MM.1S (cell line): ENCODE data around the gene PCCA.

Experiments used
- DNase-seq: peaks from one replicate; pipeline ENCODE4 v3.0.0-alpha.2; 2015
- H2AFZ ChIP-seq: fragments of 300-600 bp; sonication (generic); 2 replicates; pipeline ENCODE4 v1.6.0; 2016; ENCODE audit warnings: antibody characterized with exemption, low read length
- H3F3A ChIP-seq: fragments of 300-600 bp; sonication (generic); 2 replicates; pipeline ENCODE4 v1.6.1; 2016; ENCODE audit warnings: mild to moderate bottlenecking, antibody characterized with exemption, low read length, moderate library complexity, mixed read lengths; ENCODE audit not compliant: insufficient read depth
- H3K27ac ChIP-seq: fragments of 300-600 bp; sonication (generic); 2 replicates; pipeline ENCODE4 v1.5.1; 2016; ENCODE audit warnings: mild to moderate bottlenecking, low read length
- H3K27me3 ChIP-seq: fragments of 300-600 bp; sonication (generic); replicated peaks from 2 replicates; pipeline ENCODE4 v1.6.0; 2016; ENCODE audit warnings: low read length; ENCODE audit not compliant: insufficient read depth
- H3K36me3 ChIP-seq: fragments of 300-600 bp; sonication (generic); replicated peaks from 2 replicates; pipeline ENCODE4 v1.6.1; 2016; ENCODE audit warnings: mild to moderate bottlenecking, low read length, mixed read lengths; ENCODE audit not compliant: insufficient read depth
- H3K4me1 ChIP-seq: fragments of 300-600 bp; sonication (generic); 2 replicates; pipeline ENCODE4 v1.6.1; 2016; ENCODE audit warnings: low read length, mixed read lengths
- H3K4me2 ChIP-seq: fragments of 300-600 bp; sonication (generic); 2 replicates; pipeline ENCODE4 v1.6.0; 2016; ENCODE audit warnings: low read depth, low read length
- H3K4me3 ChIP-seq: fragments of 300-600 bp; sonication (generic); 2 replicates; pipeline ENCODE4 v1.5.1; 2016; ENCODE audit warnings: low read length, mixed read lengths
- H3K79me2 ChIP-seq: fragments of 300-600 bp; sonication (generic); 2 replicates; pipeline ENCODE4 v1.6.1; 2016; ENCODE audit warnings: mixed run types, low read length, mixed read lengths
- H3K9ac ChIP-seq: fragments of 300-600 bp; sonication (generic); 2 replicates; pipeline ENCODE4 v1.6.1; 2016; ENCODE audit warnings: low read length, mixed read lengths
- H3K9me2 ChIP-seq: fragments of 300-600 bp; sonication (generic); replicated peaks from 2 replicates; pipeline ENCODE4 v1.6.1; 2016; ENCODE audit warnings: mild to moderate bottlenecking, low read length, mixed read lengths; ENCODE audit not compliant: insufficient read depth
- H3K9me3 ChIP-seq: fragments of 300-600 bp; sonication (generic); replicated peaks from 2 replicates; pipeline ENCODE4 v1.6.1; 2016; ENCODE audit warnings: mild to moderate bottlenecking, low read length, mixed read lengths; ENCODE audit not compliant: insufficient read depth
- H4K20me1 ChIP-seq: fragments of 300-600 bp; sonication (generic); 2 replicates; pipeline ENCODE4 v1.6.1; 2016; ENCODE audit warnings: mild to moderate bottlenecking, low read length, moderate library complexity, mixed read lengths; ENCODE audit not compliant: insufficient read depth
- EZH2 ChIP-seq: fragments of 300-600 bp; sonication (generic); optimal IDR thresholded peaks from 2 replicates; pipeline ENCODE3; 2017; ENCODE audit warnings: low read depth, mild to moderate bottlenecking, antibody characterized with exemption, low read length, mixed read lengths
- EZH2phosphoT487 ChIP-seq: fragments of 300-600 bp; sonication (generic); IDR thresholded peaks from 2 replicates; pipeline ENCODE4 v1.6.1; 2018; ENCODE audit warnings: antibody characterized with exemption, low read length
- TF ChIP-seq, protein P1 (sequence below): fragments of 300-600 bp; sonication (generic); IDR thresholded peaks from 2 replicates; pipeline ENCODE4 v1.5.1; 2016; ENCODE audit warnings: antibody characterized with exemption, low read length, mixed read lengths

PCCA gene

DNA sequence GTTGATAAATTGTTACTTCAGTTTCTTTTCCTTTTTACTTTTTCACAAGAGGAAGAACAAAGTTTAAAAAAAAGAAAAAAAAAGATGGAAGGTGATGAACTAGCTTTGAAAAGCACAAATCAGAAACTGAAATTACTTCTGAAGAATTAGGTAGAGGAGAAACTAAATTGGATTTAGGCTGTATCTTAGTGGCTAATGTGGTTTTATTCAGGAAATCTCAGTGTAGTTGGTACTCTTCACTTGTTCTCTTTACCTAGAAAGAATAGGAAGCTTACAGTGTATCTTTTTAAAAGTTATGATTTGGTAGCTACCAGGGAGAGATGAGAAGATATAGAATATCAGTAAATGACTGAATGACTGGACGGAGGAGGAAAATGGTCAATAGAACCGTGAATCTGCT is 252.0 kb downstream of the PCCA start:
- Histone ChIP-seq H2AFZ (no peak overlapping the region), H3K9me3 (no peaks in the 10 kb centered on the region), H3K27me3 (no peaks in the 10 kb centered on the region), H3K27ac (no peak overlapping the region), H4K20me1 (no peaks in the 10 kb centered on the region), H3K9me2 (no peaks in the 10 kb centered on the region), H3F3A (no peaks in the 10 kb centered on the region), H3K4me1 (peaks cover 17% of the 10 kb centered on the region), H3K9ac (no peak overlapping the region), H3K4me3 (no peak overlapping the region), H3K36me3 (no peaks in the 10 kb centered on the region), H3K79me2 (no peaks in the 10 kb centered on the region), H3K4me2 (peak overlapping the region; percentile 9; the same call in 1 of the 2 replicates)
- peak; percentile 49 for DNase-seq
- TF ChIP-seq EZH2phosphoT487 (no peak), EZH2 (no peak)
- TF ChIP-seq, protein P1, sequence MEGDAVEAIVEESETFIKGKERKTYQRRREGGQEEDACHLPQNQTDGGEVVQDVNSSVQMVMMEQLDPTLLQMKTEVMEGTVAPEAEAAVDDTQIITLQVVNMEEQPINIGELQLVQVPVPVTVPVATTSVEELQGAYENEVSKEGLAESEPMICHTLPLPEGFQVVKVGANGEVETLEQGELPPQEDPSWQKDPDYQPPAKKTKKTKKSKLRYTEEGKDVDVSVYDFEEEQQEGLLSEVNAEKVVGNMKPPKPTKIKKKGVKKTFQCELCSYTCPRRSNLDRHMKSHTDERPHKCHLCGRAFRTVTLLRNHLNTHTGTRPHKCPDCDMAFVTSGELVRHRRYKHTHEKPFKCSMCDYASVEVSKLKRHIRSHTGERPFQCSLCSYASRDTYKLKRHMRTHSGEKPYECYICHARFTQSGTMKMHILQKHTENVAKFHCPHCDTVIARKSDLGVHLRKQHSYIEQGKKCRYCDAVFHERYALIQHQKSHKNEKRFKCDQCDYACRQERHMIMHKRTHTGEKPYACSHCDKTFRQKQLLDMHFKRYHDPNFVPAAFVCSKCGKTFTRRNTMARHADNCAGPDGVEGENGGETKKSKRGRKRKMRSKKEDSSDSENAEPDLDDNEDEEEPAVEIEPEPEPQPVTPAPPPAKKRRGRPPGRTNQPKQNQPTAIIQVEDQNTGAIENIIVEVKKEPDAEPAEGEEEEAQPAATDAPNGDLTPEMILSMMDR, result no peak

DNA sequence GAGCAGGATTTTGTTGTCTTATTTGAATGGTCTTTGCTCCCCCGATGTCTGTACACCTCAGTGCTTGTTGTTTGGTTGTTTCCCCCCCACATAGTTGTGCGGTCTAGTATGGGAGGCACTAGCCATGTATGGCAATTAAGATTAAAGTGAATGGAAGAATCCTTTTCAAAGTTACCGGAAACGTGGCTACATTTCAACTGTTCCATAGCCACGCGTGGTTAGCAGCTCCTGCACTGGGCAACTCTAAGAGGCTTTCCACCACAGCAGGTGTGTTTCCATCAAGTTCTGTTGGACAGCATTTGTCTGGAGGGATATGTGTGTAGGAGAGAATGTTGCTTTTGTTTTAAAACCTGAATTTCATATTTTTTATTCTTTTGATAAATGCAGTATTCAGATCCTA is 252.4 kb downstream of the PCCA start:
- Histone ChIP-seq H3K79me2 (no peaks in the 10 kb centered on the region), H3K27me3 (no peaks in the 10 kb centered on the region), H3K9ac (no peak overlapping the region), H3K36me3 (no peaks in the 10 kb centered on the region), H3K9me3 (no peaks in the 10 kb centered on the region), H3K4me3 (no peak overlapping the region), H3K27ac (no peak overlapping the region), H3K4me2 (peak overlapping the region; percentile 9; the same call in 1 of the 2 replicates), H3K9me2 (no peaks in the 10 kb centered on the region), H3F3A (no peaks in the 10 kb centered on the region), H3K4me1 (peaks cover 17% of the 10 kb centered on the region), H4K20me1 (no peaks in the 10 kb centered on the region), H2AFZ (no peak overlapping the region)
- TF ChIP-seq EZH2, result no peak
- DNase-seq, result no peak

DNA sequence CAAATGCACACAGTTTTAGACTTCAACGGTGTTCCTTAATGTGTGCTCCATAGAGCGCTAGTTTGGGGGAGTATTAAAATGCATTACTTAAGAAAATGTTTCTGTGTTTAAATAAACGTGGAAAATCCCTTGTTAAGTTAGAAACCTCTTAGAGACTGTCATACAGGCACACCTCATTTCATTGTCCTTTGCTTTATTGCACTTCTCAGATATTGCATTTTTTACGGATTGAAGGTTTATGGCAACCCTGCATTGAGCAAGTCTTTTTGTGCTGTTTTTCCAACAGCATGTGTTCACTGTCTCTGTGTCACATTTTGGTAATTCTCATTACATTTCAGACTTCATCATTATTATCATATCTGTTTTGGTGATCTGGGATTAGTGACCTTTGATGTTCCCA is 255.7 kb downstream of the PCCA start:
- peaks cover 17% of the 10 kb centered on the region for H3K4me1 ChIP-seq
- TF ChIP-seq EZH2, result no peak
- TF ChIP-seq, protein P1, result no peak
- TF ChIP-seq EZH2phosphoT487, result no peak
- no peaks in the 10 kb centered on the region for H3K9me2 ChIP-seq
- DNase-seq, result no peak
- no peak overlapping the region for H2AFZ ChIP-seq
- H3K9ac ChIP-seq, result no peak overlapping the region
- H3K27me3 ChIP-seq, result no peaks in the 10 kb centered on the region
- H3F3A ChIP-seq, result no peaks in the 10 kb centered on the region
- no peaks in the 10 kb centered on the region for H4K20me1 ChIP-seq
- no peak overlapping the region for H3K27ac ChIP-seq
- no peaks in the 10 kb centered on the region for H3K79me2 ChIP-seq
- H3K4me3 ChIP-seq, result no peak overlapping the region
- H3K4me2 ChIP-seq, result no peak overlapping the region
- no peaks in the 10 kb centered on the region for H3K36me3 ChIP-seq
- no peaks in the 10 kb centered on the region for H3K9me3 ChIP-seq

DNA sequence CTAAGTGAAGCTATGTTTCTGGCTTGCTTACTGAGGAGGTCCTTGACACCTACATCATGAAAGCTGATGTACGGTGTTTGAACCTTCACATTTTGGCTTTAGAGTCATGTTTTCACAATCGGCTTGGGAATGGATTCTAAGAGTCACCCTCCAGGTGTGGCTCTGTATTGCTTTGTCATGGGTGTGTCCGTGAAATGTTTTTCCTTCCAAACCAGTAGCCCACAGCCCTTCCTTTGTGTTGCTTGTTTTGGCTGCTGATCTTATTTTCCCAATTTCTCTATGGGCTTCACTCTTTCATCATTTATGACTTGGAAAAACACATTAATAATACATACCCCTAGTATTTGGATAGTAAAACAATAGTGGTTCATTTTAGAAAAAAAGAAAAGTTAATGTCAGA is 259.1 kb downstream of the PCCA start:
- no peak for DNase-seq
- Histone ChIP-seq H3K9ac (no peak overlapping the region), H3K4me1 (no peaks in the 10 kb centered on the region), H3K9me3 (no peaks in the 10 kb centered on the region), H4K20me1 (no peaks in the 10 kb centered on the region), H3K36me3 (no peaks in the 10 kb centered on the region), H3K27ac (no peak overlapping the region), H3K4me2 (no peak overlapping the region), H3K9me2 (no peaks in the 10 kb centered on the region), H3K79me2 (no peaks in the 10 kb centered on the region), H3F3A (no peaks in the 10 kb centered on the region), H3K27me3 (no peaks in the 10 kb centered on the region), H2AFZ (no peak overlapping the region), H3K4me3 (no peak overlapping the region)
- TF ChIP-seq EZH2 (no peak), EZH2phosphoT487 (no peak)
- TF ChIP-seq, protein P1, result no peak
